AML-193 (cell line): ENCODE data around the gene CLMP.

Source experiments
- DNase-seq, 2 experiments: peaks; one replicate each; lab custom pipeline; 2025; lab: John Stamatoyannopoulos, UW

Gene CLMP

GRCh38 chr11:123055191-123055901 lies 139.7 kb downstream of the CLMP start:
- no peak for DNase-seq

- DNase-seq: peak; percentile 65 to 80
Observed at GRCh38 chr11:123054301-123055065, 140.6 kb downstream of the CLMP start.

DNA sequence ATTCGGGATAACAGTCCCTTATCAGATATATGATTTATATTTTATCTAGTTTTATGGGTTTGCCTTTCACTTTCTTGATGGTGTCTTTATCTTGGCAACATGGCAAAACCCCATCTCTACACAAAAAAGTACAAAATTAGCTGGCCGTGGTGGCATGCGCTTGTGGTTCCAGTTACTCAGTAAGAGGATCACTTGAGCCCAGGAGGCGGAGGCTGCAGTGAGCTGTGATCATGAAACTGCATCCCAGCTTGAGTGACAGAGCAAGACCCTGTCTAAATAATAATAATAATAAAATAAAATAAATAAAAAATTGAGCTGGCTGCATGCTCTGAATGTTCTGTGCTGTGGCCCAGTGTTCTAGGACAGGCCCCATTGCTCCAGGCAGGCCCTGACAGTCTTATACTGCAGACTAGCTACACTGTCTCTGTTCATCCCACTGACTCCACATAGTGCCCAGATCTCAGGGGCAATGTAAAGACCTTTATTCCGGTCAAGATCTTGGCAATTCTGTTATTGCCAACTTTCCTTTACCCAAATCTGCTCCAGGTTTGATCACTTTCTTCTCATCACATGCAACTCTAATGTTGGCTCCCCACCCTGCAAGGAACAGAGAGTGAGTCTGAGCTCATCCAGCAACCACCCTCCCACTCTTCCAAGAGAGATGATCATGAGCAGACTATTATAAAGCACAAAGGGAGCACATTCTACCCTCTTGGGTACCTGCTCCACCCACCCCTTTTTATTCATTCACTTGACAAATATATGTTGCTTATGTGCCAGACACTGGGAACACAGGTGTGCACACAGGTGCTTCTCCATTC lies 141.9 kb downstream of the CLMP start:
- DNase-seq: no peak

DNA sequence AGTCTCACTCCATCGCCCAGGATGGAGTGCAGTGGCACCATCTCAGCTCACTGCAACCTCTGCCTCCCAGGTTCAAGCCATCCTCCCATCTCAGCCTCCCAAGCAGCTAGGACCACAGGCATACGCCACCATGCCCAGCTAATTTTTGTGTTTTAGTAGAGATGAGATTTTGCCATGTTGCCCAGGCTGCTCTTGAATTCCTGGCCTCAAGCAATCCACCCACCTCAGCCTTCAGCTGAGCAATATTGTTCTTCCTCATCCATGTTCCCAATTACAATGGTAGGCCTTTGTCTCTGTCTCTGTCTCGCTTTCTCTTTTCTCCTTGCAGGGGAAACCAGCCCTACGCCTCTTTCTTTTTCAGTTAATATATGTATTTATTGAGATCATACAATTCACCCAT lies 143.4 kb downstream of the CLMP start:
- no peak for DNase-seq

- no peak for DNase-seq
Observed at GRCh38 chr11:123051146-123051545, 143.9 kb downstream of the CLMP start.

GRCh38 chr11:123047947-123048293 lies 147.1 kb downstream of the CLMP start:
- DNase-seq: no peak

- DNase-seq: no peak
Observed at GRCh38 chr11:123047266-123047946, 147.6 kb downstream of the CLMP start.

GRCh38 chr11:123046473-123047259 lies 148.4 kb downstream of the CLMP start:
- no peak for DNase-seq

GRCh38 chr11:123045101-123045500 lies 149.9 kb downstream of the CLMP start:
- no peak for DNase-seq

DNA sequence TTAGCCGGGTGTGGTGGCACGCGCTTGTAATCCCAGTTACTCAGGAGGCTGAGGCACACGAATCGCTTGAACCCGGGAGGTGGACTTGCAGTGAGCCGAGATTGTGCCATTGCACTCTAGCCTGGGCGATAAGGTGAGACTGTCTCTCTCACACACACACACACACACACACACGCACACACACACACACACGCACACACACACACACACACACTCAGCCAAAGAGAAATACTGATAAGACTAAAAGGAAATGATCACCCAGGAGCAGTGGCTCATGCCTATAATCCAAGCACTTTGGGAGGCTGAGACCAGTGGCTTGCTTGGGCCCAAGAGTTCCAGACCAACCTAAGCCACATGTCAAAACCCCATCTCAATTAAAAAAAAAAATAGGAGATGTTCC lies 153.9 kb downstream of the CLMP start:
- DNase-seq: no peak

- DNase-seq: no peak
Observed at GRCh38 chr11:123040111-123040432, 155.0 kb downstream of the CLMP start.

GRCh38 chr11:123035831-123036230 lies 159.2 kb downstream of the CLMP start:
- no peak for DNase-seq

DNA sequence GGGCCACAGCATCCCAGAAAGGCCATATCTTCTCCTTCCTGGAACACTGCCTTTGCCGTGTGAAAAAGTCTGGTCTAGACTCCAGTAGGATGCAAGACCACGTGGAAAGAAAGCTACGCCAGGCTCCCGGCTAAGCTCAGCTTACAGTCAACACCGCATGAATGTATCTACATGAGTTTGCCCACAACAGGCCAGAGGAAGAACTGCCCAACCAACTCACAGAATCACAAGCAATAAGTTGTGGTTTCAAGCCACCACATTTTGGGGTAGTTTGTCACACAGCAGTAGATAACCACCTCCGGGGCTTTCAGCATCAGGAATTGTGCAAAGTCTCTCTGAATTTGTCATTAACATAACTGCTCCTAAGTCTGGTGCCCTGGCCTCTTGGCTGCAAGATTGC lies 160.5 kb downstream of the CLMP start:
- peak; percentile 93 to 95 for DNase-seq

GRCh38 chr11:123033895-123034294 lies 161.2 kb downstream of the CLMP start:
- peak in 1 of 2 experiments; percentile 16 for DNase-seq

DNA sequence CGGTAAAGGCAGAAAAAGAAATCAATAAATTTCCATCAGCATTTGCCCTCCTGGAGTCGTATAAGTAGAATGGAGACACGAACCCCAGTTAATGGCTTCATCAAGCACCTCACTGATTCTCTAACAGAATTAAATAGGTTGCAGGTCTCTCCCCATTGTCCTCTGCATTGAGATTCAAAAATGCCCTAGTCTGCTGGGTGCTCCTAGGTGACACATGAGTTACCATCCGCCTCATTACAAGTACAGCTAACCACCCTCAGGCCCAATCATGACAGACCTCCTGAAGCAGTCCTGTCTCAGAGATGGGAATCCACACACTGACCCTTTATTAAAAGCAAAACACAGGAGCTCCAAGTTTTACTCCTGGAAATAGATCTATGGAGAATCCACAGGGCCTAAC lies 164.5 kb downstream of the CLMP start:
- no peak for DNase-seq

DNA sequence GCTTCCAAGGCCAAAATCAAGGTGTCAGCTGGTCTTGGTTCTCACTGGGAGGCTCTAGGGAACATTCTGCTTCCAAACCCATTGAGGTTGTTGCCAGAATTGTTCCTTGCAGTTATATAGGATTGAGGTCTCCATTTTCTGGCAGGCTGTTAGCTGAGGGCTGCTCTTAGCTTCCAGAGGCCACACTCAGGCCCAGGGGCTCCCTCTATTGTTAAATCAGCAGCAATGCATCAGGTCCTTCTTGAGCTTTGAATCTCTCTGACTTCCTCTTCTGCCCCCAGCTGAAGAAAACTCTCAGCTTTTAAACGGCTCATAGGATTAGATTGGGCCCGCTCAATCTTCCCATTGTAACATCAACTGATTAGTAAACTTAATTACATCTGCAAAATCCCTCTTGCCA lies 174.1 kb downstream of the CLMP start:
- peak; percentile 89 to 90 for DNase-seq
